Lung microvascular endothelial cell (primary cell): ENCODE data around the gene ZNF618. TPM values are rescaled to one million over a fixed set of nuclear protein-coding genes. Genes with fewer than 3 reads are reported as not detected.
"Not testable (repeated sequence)": the region's sequence is repeated elsewhere in the genome, so short reads cannot be mapped to it uniquely, and the experiment has no call there.

Experiments used
- DNase-seq, 2 donors: peaks; one replicate each; pipeline versions ENCODE4 v3.0.0 to v3.0.0-alpha.2; 2010; ENCODE audit warnings: low read depth in 2 of 2
- total RNA-seq: library from RNA; depleted of rRNA; stranded (reverse); fragments of >200 nt; gene quantifications from 2 replicates; pipeline ENCODE4 v1.2.1, GENCODE V29; 2014

The ZNF618 gene
- total RNA-seq, 1 donor from 2014 or later: 6.7 TPM

GRCh38 chr9:113985968-113986585 is 110.0 kb downstream of the ZNF618 start:
- DNase-seq: peak; percentile 25 to 49

- DNase-seq: no peak
Observed at GRCh38 chr9:113986931-113987330, 110.8 kb downstream of the ZNF618 start.

- no peak for DNase-seq
Observed at GRCh38 chr9:113987526-113987925, 111.4 kb downstream of the ZNF618 start.

- DNase-seq: no peak
Observed at GRCh38 chr9:113988385-113989016, 112.4 kb downstream of the ZNF618 start.

GRCh38 chr9:113989017-113989713 is 113.1 kb downstream of the ZNF618 start:
- no peak for DNase-seq

- no peak for DNase-seq
Observed at GRCh38 chr9:113989714-113990569, 113.8 kb downstream of the ZNF618 start.

GRCh38 chr9:113990570-113990907 is 114.4 kb downstream of the ZNF618 start:
- no peak for DNase-seq

GRCh38 chr9:113990975-113991471 is 114.9 kb downstream of the ZNF618 start:
- DNase-seq: peak in 1 of 2 donors; percentile 16

GRCh38 chr9:113991714-113992113 is 115.6 kb downstream of the ZNF618 start:
- DNase-seq: no peak

GRCh38 chr9:113992276-113992951 is 116.3 kb downstream of the ZNF618 start:
- peak; percentile 7 to 58 for DNase-seq

- DNase-seq: no peak
Observed at GRCh38 chr9:113992994-113993393, 116.9 kb downstream of the ZNF618 start.

GRCh38 chr9:113993838-113994540 is 117.9 kb downstream of the ZNF618 start:
- peak; percentile 74 to 91 for DNase-seq

GRCh38 chr9:113995401-113995800 is 119.3 kb downstream of the ZNF618 start:
- DNase-seq: peak in 1 of 2 donors; percentile 15

- DNase-seq: no peak
Observed at GRCh38 chr9:113995963-113996362, 119.9 kb downstream of the ZNF618 start.

GRCh38 chr9:113996531-113997001 is 120.5 kb downstream of the ZNF618 start:
- no peak for DNase-seq

- DNase-seq: not testable (repeated sequence)
Observed at GRCh38 chr9:113997064-113997463, 121.0 kb downstream of the ZNF618 start.

- DNase-seq: no peak
Observed at GRCh38 chr9:113997610-113998009, 121.5 kb downstream of the ZNF618 start.

GRCh38 chr9:113998114-113998513 is 122.0 kb downstream of the ZNF618 start:
- no peak for DNase-seq

GRCh38 chr9:113998525-113999255 is 122.6 kb downstream of the ZNF618 start:
- DNase-seq: peak in 1 of 2 donors; percentile 19
